Measurements from ENCODE around the gene FABP6. TPM values are rescaled to one million over a fixed set of nuclear protein-coding genes. Genes with fewer than 3 reads are reported as not detected.

The FABP6 gene
- polyA plus RNA-seq, 3 donors = not detected

GRCh38 chr5:160237571-160238093 lies 8.3 kb downstream of the FABP6 start:
- H3K79me2 ChIP-seq (ENCODE audit: insufficient read depth, low read length) = no peaks in the 10 kb centered on the region
- Mint-ChIP-seq H3K9me3 (no peaks in the 10 kb centered on the region), H3K36me3 (no peaks in the 10 kb centered on the region), H3K27ac (peak overlapping the region in 1 of 7 donors; percentile 31), H3K27me3 (ENCODE audit: low read depth in 3 of 3) (peaks cover under 1 to 2% (median 1%) of the 10 kb centered on the region in 3 donors), H3K4me3 (no peak overlapping the region), H3K4me1 (no peaks in the 10 kb centered on the region)
- intact Hi-C loops (cut with micrococcal nuclease) = no loop called here
- no peaks in the 10 kb centered on the region for H3K27me3 ChIP-seq (ENCODE audit: control insufficient read depth in 2 of 2, insufficient read depth in 2 of 2, low read length in 2 of 2)
- no peak overlapping the region for H3K4me2 ChIP-seq (replicated peaks; ENCODE audit: extremely low read depth, low read length, poor library complexity, severe bottlenecking)
- no peaks in the 10 kb centered on the region for H4K20me1 ChIP-seq (ENCODE audit: insufficient read depth, low read length)
- no peaks in the 10 kb centered on the region for H3K36me3 ChIP-seq (replicated peaks in 1 of 2; ENCODE audit: control insufficient read depth in 1 of 2, insufficient read depth in 2 of 2, low read length in 2 of 2)
- DNase-seq = no peak
- no peak overlapping the region for H3K4me3 ChIP-seq (replicated peaks in 1 of 3; ENCODE audit: low read depth in 2 of 3, low read length in 3 of 3)
- 95% methylated on average over 5 of the region's 5 CpGs for WGBS (ENCODE audit: insufficient coverage)
- no peaks in the 10 kb centered on the region for H3K9me3 ChIP-seq (replicated peaks in 1 of 2; ENCODE audit: control insufficient read depth in 1 of 2, insufficient read depth in 1 of 2, low read length in 2 of 2)
- TF ChIP-seq, protein P1, sequence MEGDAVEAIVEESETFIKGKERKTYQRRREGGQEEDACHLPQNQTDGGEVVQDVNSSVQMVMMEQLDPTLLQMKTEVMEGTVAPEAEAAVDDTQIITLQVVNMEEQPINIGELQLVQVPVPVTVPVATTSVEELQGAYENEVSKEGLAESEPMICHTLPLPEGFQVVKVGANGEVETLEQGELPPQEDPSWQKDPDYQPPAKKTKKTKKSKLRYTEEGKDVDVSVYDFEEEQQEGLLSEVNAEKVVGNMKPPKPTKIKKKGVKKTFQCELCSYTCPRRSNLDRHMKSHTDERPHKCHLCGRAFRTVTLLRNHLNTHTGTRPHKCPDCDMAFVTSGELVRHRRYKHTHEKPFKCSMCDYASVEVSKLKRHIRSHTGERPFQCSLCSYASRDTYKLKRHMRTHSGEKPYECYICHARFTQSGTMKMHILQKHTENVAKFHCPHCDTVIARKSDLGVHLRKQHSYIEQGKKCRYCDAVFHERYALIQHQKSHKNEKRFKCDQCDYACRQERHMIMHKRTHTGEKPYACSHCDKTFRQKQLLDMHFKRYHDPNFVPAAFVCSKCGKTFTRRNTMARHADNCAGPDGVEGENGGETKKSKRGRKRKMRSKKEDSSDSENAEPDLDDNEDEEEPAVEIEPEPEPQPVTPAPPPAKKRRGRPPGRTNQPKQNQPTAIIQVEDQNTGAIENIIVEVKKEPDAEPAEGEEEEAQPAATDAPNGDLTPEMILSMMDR (IDR thresholded peaks at IDR 0.05) = no peak
- H3K4me1 ChIP-seq (ENCODE audit: control insufficient read depth in 1 of 2, insufficient read depth in 2 of 2, low read length in 2 of 2) = no peaks in the 10 kb centered on the region
- no peak overlapping the region for H3K27ac ChIP-seq (ENCODE audit: low read depth in 1 of 2, low read length in 2 of 2)
- H3K9ac ChIP-seq (ENCODE audit: insufficient read depth, low read length, poor library complexity, severe bottlenecking) = no peak overlapping the region
- no peak overlapping the region for H2AFZ ChIP-seq (ENCODE audit: insufficient read depth, low read depth, low read length, poor library complexity, severe bottlenecking)

- Histone ChIP-seq H3K4me2 (replicated peaks; ENCODE audit: extremely low read depth, low read length, poor library complexity, severe bottlenecking) (no peak overlapping the region), H3K4me1 (ENCODE audit: control insufficient read depth in 1 of 2, insufficient read depth in 2 of 2, low read length in 2 of 2) (no peaks in the 10 kb centered on the region), H3K9me3 (replicated peaks in 1 of 2; ENCODE audit: control insufficient read depth in 1 of 2, insufficient read depth in 1 of 2, low read length in 2 of 2) (no peaks in the 10 kb centered on the region), H3K9ac (ENCODE audit: insufficient read depth, low read length, poor library complexity, severe bottlenecking) (no peak overlapping the region), H3K4me3 (replicated peaks in 1 of 3; ENCODE audit: low read depth in 2 of 3, low read length in 3 of 3) (no peak overlapping the region), H2AFZ (ENCODE audit: insufficient read depth, low read depth, low read length, poor library complexity, severe bottlenecking) (no peak overlapping the region), H4K20me1 (ENCODE audit: insufficient read depth, low read length) (no peaks in the 10 kb centered on the region), H3K27me3 (ENCODE audit: control insufficient read depth in 2 of 2, insufficient read depth in 2 of 2, low read length in 2 of 2) (no peaks in the 10 kb centered on the region), H3K36me3 (replicated peaks in 1 of 2; ENCODE audit: control insufficient read depth in 1 of 2, insufficient read depth in 2 of 2, low read length in 2 of 2) (no peaks in the 10 kb centered on the region), H3K79me2 (ENCODE audit: insufficient read depth, low read length) (no peaks in the 10 kb centered on the region), H3K27ac (ENCODE audit: low read depth in 1 of 2, low read length in 2 of 2) (no peak overlapping the region)
- H3K27ac Mint-ChIP-seq = no peak overlapping the region
- WGBS (ENCODE audit: insufficient coverage) = 53% methylated on average over 2 of the region's 3 CpGs
- H3K36me3 Mint-ChIP-seq = no peaks in the 10 kb centered on the region
- TF ChIP-seq, protein P1 (IDR thresholded peaks at IDR 0.05) = no peak
- H3K9me3 Mint-ChIP-seq = no peaks in the 10 kb centered on the region
- H3K4me1 Mint-ChIP-seq = no peaks in the 10 kb centered on the region
- H3K27me3 Mint-ChIP-seq (ENCODE audit: low read depth in 3 of 3) = peaks cover 2 to 6% (median 3%) of the 10 kb centered on the region in 3 donors
- H3K4me3 Mint-ChIP-seq = no peak overlapping the region
- DNase-seq = no peak
- intact Hi-C loops (cut with micrococcal nuclease) = loop anchor here in 1 of 2 donors (10.0 kb wide), 1 partner anchor 104 kb away; no protein-coding TSS in a partner anchor
Observed at GRCh38 chr5:160240350-160240749, 11.0 kb downstream of the FABP6 start.
